ENCODE results near the gene ARHGAP19.
A peak's percentile ranks its signal among the peaks of the same experiment; 100 is the strongest.
"Not testable (repeated sequence)": the region's sequence is repeated elsewhere in the genome, so short reads cannot be mapped to it uniquely, and the experiment has no call there.

The ARHGAP19 gene

GRCh38 chr10:97321032-97321803 is 28.8 kb upstream of the ARHGAP19 start:
- DNase-seq (ENCODE audit: low read depth) = no peak

DNA sequence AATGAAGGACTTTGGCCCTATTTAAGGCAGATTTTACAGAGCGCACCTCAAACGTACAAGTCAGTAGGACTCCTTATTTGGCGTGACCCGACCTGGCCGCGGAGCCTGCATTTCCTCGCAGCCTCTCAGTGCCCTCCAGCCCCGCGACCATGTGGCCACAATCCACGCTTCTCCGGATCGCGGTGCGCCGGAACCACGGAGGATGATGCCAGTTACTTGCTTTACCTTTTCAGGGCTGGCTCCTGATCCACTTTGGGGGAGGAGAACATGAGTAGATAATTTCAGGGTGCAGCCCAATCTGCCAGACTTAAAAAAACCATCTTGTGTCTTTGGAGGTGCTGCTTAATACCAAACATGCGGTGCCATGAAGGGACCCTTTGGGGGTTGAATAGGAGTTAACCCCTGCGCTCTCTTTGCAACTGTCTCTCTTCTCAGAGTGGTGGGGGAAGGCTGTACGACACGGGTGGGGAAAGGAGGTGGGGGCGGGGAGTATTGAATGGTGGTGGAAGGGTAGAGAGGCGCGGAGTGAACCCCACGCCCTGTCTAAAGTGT is 28.1 kb upstream of the ARHGAP19 start:
- DNase-seq (ENCODE audit: low read depth) = no peak

GRCh38 chr10:97319671-97320479 is 27.4 kb upstream of the ARHGAP19 start:
- DNase-seq (ENCODE audit: low read depth) = peak; percentile 48

GRCh38 chr10:97318772-97319651 is 26.6 kb upstream of the ARHGAP19 start, which contains the start of gene FRAT1:
Gene FRAT1, plus strand, starts transcription at chr10:97319271. Its CDS starts 183 bp downstream, at chr10:97319454.
- DNase-seq (ENCODE audit: low read depth) = peak; percentile 82

- no peak for DNase-seq (ENCODE audit: low read depth)
Measured at GRCh38 chr10:97314671-97315070, 22.2 kb upstream of the ARHGAP19 start.

- DNase-seq (ENCODE audit: low read depth) = no peak
Measured at GRCh38 chr10:97312897-97313296, 20.5 kb upstream of the ARHGAP19 start.

DNA sequence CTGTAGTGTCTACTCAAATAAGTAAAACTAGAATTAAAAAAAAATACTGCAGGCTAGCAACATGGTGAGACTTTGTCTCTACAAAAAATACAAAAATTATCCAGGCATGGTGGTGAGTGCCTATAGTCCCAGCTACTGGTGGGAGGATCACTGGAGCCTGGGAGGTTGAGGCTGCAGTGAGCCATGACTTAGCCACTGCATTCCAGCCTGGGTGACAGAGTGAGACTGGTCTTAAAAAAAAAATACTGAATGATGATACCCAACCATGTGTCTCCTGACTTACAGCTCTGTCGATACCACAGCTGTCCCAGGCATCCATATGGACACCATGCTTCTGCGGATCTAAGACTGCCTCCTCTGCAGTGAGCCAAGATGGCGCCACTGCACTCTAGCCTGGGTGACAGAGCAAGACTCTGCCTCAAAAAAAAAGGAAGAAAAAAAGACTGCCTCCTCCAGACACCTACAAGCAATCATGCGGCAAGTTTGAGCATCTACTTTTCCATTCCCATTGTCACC is 18.7 kb upstream of the ARHGAP19 start:
- DNase-seq (ENCODE audit: low read depth) = no peak

GRCh38 chr10:97307866-97308780 is 15.7 kb upstream of the ARHGAP19 start:
- no peak for DNase-seq (ENCODE audit: low read depth)

DNA sequence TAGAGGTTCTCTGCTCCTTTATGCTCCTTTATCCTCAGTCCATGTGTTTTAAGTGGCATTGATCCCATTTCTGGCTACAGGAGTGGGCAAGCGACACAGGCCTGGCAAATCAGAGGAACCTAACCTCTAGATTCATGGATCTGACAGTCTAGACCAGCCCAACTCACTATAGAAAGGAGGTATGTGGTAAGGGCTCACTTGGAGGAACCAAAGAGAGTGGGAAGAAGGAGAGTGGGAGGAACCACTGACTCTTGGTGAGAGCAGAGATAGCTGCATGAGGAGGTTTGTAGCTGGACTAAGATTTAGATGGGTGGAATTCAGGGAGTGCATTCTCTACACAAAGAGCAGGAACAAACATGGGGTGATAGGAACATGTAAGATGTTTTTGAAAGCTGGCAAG is 15.0 kb upstream of the ARHGAP19 start:
- DNase-seq (ENCODE audit: low read depth) = no peak

GRCh38 chr10:97302088-97302791 is 9.8 kb upstream of the ARHGAP19 start:
- no peak for DNase-seq (ENCODE audit: low read depth)

DNA sequence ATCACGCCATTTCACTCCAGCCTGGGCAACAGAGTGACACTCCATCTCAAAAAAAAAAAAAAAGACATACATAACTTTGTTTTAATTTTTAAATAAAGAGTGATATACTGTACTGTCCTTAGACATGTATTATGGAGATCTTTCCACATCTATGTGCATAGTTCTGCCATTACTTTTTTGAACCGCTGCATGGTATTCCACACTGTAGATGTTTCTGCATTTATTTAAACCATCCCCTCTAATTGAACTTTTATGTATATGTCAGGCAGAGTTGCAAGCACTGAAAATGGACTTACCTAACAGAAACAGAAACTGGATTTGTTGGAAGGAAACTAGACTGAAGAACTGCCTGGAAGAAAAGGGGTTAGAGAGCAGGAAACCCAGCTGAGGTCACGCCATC is 8.5 kb upstream of the ARHGAP19 start:
- no peak for DNase-seq (ENCODE audit: low read depth)

DNA sequence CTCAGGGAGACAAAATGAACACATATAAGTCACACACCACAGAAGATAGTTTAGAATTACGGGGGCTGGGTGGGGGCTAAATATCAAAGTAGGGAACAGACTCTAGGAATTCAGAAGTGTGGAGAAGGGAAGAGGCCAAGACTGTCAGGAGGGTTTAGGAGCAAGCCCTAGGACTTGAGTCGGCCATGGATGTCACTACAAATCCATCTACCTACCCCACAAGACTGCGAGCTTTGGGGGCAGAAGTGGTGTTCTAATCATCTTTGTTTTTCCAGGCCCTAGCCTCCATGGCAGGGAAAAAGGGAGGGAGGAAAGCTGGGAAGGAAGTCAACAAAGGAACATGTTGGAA is 5.8 kb upstream of the ARHGAP19 start:
- DNase-seq (ENCODE audit: low read depth) = no peak

- no peak for DNase-seq (ENCODE audit: low read depth)
Measured at GRCh38 chr10:97297556-97298222, 5.3 kb upstream of the ARHGAP19 start.

- no peak for DNase-seq (ENCODE audit: low read depth)
Measured at GRCh38 chr10:97292862-97293198, 393 bp upstream of the ARHGAP19 start.

GRCh38 chr10:97291357-97292096 is 910 bp downstream of the ARHGAP19 start:
- no peak for DNase-seq (ENCODE audit: low read depth)

GRCh38 chr10:97290576-97291356 is 1.7 kb downstream of the ARHGAP19 start:
- not testable (repeated sequence) for DNase-seq (ENCODE audit: low read depth)

DNA sequence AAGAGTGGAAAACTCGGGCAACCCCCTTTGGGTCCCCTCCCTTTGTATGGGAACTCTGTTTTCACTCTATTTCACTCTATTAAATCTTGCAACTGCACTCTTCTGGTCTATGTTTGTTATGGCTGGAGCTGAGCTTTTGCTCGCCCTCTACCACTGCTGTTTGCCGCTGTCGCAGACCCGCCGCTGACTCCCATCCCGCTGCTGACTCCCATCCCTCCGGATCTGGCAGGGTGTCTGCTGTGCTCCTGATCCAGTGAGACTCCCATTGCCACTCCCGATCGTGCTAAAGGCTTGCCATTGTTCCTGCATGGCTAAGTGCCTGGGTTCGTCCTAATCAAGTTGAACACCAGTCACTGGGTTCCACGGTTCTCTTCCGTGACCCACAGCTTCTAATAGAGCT is 2.4 kb downstream of the ARHGAP19 start:
- DNase-seq (ENCODE audit: low read depth) = not testable (repeated sequence)

DNA sequence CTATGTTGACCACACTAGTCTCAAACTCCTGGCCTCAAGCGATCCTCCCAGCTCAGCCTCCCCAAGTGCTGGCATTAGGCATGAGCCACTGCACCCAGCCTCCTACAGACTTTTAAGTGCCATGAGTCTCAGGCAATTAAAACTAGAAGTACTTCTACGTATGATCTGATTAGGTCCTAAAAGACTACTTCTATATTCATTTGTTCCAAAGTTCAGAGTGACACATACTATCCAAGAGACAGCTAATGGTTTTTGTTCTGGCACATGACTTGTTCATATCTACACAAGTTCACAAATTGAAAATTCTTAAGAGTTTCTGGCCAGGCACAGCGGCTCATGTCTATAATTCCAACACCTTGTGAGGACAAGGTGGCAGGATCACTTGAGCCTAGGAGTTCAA is 11.7 kb downstream of the ARHGAP19 start:
- DNase-seq (ENCODE audit: low read depth) = no peak

Data from stimulated activated CD8-positive, alpha-beta memory T cell treated with anti-CD3 and anti-CD28 coated beads, Interleukin-12 subunit alpha, Interleukin-12 subunit beta, amount 100 ng/mL, for 1 hour (primary cell).